Cardiac fibroblast (primary cell): ENCODE data around the gene ABR.

Source experiments
- DNase-seq, 2 donors: peaks; one replicate each; pipeline versions ENCODE4 v3.0.0 to v3.0.0-alpha.2; 2010; ENCODE audit warnings: low read depth in 2 of 2
- H3K4me3 ChIP-seq, 2 donors: replicated peaks in 1 of 2; 1 replicate in 1 of 2; 2 replicates in 1 of 2; pipeline ENCODE4 v1.5.1; 2011; ENCODE audit warnings: low read depth in 2 of 2, low read length in 2 of 2, mild to moderate bottlenecking in 2 of 2, moderate library complexity in 1 of 2
- CTCF ChIP-seq: IDR thresholded peaks from one replicate; pipeline ENCODE4 v1.5.1; 2011; ENCODE audit warnings: low read depth, mild to moderate bottlenecking, low read length, inconsistent platforms

The ABR gene

GRCh38 chr17:1087381-1088241 is 92.2 kb downstream of the ABR start:
- H3K4me3 ChIP-seq, result no peak overlapping the region
- TF ChIP-seq CTCF, result no peak
- no peak for DNase-seq

DNA sequence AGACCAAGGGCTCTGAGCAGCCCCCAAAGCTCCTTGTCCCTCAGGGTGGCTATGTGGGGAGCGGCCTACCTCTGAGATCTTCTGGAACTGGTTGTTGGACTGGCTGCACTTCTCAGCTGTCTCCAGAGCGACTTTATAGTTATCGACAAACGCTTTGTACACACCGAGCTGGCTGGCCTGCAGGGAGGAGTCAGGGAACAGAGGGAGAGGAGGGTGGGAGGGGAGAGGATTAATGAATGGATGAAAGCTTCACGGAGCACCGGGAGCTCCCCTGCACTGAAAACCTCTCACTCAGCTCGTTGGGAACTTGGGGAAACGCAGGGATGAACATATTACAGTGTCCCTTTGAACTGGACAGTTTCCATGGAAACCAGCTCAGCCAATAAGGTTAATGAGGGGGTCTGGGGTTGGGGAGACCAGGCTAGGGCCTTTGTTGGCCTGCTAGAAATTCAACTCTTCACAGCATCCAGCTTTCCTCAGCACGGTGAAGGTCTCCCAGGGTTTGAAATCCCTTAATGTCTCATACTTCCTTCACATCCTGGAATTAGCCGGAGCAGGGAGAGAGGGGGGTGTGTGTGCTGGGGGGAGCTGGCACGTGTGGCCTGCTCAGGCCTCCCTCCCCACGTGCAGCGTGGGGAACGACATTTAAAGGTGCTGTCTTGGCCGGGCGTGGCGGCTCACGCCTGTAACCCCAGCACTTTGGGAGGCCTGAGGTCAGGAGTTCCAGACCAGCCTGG is 96.2 kb downstream of the ABR start:
- no peak overlapping the region for H3K4me3 ChIP-seq
- TF ChIP-seq CTCF, result no peak
- peak in 1 of 2 donors; percentile 37 for DNase-seq

GRCh38 chr17:1082579-1082978 is 97.2 kb downstream of the ABR start:
- no peak for TF ChIP-seq CTCF
- no peak overlapping the region for H3K4me3 ChIP-seq
- DNase-seq, result peak; percentile 50 to 73

GRCh38 chr17:1078831-1079561 is 100.8 kb downstream of the ABR start:
- DNase-seq, result no peak

GRCh38 chr17:1077986-1078711 is 101.6 kb downstream of the ABR start:
- DNase-seq, result no peak
- no peak overlapping the region for H3K4me3 ChIP-seq
- TF ChIP-seq CTCF, result no peak

More at GRCh38 chr17:1078831-1079561, 100.8 kb downstream of the ABR start:
- no peak overlapping the region for H3K4me3 ChIP-seq
- no peak for TF ChIP-seq CTCF

GRCh38 chr17:1077581-1077985 is 102.2 kb downstream of the ABR start:
- no peak overlapping the region for H3K4me3 ChIP-seq
- DNase-seq, result no peak
- TF ChIP-seq CTCF, result no peak
